HG03571 (cell line): ENCODE measurements around the gene TCP1.
"Not testable (repeated sequence)": the region's sequence is repeated elsewhere in the genome, so short reads cannot be mapped to it uniquely, and the experiment has no call there.

Experiments used
- ATAC-seq: cut with Tn5 transposase; IDR thresholded peaks from one replicate; pipeline ENCODE4 v1.9.1; 2021; ENCODE audit not compliant: unreplicated experiment

TCP1 gene

GRCh38 chr6:159745081-159745480 lies 44.3 kb downstream of the TCP1 start:
- ATAC-seq = no peak

- no peak for ATAC-seq
Measured at GRCh38 chr6:159742165-159742564, 47.2 kb downstream of the TCP1 start.

GRCh38 chr6:159739341-159739740 lies 50.1 kb downstream of the TCP1 start:
- no peak for ATAC-seq

- ATAC-seq = no peak
Measured at GRCh38 chr6:159736908-159737307, 52.5 kb downstream of the TCP1 start.

GRCh38 chr6:159733395-159733794 lies 56.0 kb downstream of the TCP1 start:
- not testable (repeated sequence) for ATAC-seq

GRCh38 chr6:159732550-159732949 lies 56.9 kb downstream of the TCP1 start:
- ATAC-seq = not testable (repeated sequence)

GRCh38 chr6:159730332-159730676 lies 59.1 kb downstream of the TCP1 start:
- no peak for ATAC-seq

- ATAC-seq = no peak
Measured at GRCh38 chr6:159729598-159730331, 59.6 kb downstream of the TCP1 start.

GRCh38 chr6:159728531-159728964 lies 60.9 kb downstream of the TCP1 start:
- no peak for ATAC-seq
